HG03521 (cell line): ENCODE measurements around the gene TENM4.

Experiments
- ATAC-seq: cut with Tn5 transposase; IDR thresholded peaks from one replicate; pipeline ENCODE4 v1.9.1; 2021; ENCODE audit warnings: mild to moderate bottlenecking, moderate library complexity; ENCODE audit not compliant: unreplicated experiment

The TENM4 gene

DNA sequence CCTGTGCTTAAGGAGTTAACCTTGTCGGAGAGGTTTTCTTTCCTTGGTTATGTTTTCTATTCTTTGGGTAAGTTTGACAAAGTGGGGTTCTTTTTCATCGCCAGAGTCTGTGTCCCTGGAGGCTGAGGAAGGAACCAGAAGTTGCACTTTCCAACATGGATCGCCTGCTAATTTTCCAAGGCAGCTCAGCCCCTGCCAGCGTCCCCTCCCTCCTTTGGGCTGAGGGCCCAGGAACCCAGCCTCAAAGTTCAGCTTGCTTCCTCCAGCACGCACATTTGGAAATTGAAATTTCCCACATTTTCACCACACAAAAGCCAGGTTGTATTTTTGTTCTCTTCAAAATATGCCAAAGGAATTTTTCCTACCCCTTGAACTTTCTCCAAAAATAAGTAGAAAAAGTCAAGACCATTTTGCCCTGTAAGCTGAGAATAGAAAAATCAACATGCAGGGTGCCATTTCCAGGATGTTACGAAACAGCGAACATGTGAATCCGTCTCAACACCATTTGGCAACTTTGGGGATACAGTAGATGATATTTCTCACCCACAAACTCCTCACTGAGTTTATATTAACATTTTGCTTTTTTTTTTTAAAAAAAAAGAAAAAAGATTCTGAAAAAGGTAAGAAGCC is 343.5 kb downstream of the TENM4 start:
- ATAC-seq, result no peak

GRCh38 chr11:79095424-79095823 is 345.4 kb downstream of the TENM4 start:
- no peak for ATAC-seq

DNA sequence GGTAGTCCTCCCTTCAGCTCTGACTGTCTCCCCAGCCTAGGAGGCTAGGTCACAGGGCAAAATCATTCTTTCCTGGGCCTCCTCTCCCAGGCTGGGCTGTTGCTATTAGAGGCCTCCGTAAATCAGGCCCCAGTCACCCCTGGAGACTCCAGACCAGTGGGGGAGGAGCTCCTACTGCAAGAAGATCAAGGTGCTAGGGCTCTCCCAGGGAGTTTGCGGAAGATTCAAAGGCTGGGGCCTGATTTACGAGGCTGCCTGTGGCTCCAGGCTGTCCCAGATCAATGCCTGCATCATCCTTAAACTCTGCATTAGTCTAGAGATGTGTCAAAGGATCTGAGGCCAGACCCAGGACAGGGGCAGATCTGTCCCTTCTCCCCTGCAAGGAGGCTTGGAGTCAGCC is 346.2 kb downstream of the TENM4 start:
- ATAC-seq, result no peak

DNA sequence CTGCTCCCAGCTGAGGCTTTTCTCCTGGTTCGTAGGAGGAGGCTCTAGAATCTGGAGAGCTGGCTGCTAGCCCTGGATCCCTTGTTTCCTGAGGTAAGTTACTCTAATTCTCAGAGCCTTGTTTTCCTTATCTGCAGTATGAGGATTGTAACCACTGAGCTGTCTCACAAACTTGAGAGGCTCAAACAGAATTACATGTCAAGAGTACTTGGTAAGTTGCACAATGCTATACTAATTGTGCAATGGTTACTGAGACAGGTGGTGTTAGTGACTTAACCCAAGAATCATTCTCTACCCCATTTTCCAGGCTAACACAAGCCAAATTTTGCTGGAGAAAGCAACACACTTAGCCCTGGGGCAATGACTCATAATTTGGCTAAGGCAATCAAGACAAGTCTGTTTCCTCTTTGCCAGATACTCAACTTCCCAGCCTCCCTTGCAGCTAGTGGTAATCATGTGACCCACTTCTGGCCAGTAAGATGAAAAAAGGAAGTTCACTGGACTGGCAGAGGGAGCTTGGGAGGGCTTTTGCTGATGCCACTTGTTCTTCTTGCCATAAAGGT is 348.0 kb downstream of the TENM4 start:
- no peak for ATAC-seq

- no peak for ATAC-seq
Observed at GRCh38 chr11:79090191-79090705, 350.6 kb downstream of the TENM4 start.

DNA sequence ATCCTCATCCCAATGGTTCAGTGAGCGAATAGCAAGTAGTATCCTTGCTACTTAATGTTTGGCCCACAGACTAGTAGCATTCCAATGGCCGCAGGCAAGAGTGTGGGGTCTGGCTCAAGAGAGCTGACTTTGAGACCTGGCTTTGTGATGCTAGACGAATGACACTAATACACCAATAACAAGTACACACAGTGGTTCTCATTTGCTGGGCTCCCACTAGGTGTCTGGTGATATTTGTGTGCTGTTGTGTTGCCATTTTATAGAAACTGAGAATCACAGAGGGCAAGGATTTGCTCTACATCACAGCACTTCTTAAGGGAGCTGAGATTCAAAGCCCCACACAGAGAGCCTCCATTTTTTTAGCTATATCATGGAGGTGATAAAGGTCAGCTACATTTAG is 351.2 kb downstream of the TENM4 start:
- no peak for ATAC-seq

- ATAC-seq, result no peak
Observed at GRCh38 chr11:79088967-79089366, 351.9 kb downstream of the TENM4 start.

DNA sequence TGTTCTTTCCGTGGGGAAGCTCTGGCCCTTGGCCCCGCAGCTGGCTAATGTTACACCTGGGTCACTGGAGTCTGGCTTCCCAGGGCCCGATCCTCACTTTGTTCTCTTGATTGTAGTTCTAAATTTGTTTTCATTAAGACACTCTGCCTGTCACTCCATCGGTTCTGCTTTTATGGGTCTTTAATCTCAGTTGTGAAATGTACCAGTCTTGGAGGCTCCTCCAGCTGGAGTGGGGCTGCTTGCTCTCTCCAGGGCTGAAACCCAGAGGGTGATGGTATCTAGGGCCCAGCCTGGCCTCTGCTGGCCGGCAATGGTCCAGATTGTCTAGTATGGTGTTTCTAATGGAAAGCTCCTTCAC is 352.9 kb downstream of the TENM4 start:
- no peak for ATAC-seq

DNA sequence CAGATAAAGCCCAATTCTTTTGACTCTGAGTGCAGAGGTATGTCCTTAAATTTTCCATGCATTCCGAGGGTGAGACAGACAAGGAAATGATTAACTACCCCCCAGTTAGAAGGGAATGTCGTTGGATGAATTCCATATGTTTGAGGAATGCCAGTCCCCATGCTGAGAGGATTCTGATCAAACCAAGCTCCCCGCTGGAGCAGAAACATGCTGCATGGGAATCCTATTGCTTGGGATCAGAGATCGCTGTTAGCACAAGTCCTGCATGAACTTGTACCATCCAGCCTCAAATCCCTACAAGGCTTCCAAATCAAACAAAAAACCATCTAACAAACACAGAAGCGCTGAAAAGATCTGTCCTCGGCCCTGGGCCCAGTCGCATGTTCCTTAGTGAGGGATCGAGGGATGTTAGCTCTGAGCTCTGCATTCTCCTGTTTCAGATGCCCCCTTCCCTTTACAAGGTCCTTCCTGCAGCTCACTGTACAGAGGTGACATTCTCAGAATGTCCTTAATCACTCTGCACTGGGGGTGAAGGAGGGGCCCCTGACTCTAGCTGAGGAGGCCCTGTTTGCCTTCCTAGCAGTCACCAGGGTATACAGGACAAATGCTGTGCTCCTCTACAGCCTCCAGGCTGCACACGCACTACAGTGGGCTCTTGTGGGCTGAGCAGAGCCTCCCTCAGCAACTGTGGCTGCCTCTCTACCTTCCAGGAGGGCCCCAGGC is 353.4 kb downstream of the TENM4 start:
- ATAC-seq, result no peak

- ATAC-seq, result no peak
Observed at GRCh38 chr11:79086056-79086455, 354.8 kb downstream of the TENM4 start.

GRCh38 chr11:79084382-79084781 is 356.4 kb downstream of the TENM4 start:
- no peak for ATAC-seq

DNA sequence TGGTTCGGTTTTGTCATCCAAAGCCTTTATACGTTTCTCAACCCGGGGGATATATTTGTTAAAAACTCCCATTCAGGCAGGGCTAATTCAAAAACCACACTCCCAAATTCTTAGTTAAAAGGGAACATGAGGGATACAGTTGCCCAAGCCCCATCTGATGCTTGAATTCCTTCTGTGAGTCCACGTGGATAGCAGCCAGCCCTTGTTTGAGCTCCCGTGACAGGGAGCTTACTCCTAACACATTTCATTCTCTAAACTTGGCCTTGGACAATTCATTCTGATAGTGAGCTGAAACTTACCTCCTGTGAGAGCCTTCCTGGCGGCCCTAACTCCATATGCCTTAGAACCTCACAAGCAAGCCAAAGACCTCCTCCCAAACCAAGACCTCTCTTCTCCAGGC is 357.5 kb downstream of the TENM4 start:
- no peak for ATAC-seq

GRCh38 chr11:79082907-79083306 is 357.9 kb downstream of the TENM4 start:
- ATAC-seq, result no peak

GRCh38 chr11:79082280-79082679 is 358.6 kb downstream of the TENM4 start:
- ATAC-seq, result no peak

DNA sequence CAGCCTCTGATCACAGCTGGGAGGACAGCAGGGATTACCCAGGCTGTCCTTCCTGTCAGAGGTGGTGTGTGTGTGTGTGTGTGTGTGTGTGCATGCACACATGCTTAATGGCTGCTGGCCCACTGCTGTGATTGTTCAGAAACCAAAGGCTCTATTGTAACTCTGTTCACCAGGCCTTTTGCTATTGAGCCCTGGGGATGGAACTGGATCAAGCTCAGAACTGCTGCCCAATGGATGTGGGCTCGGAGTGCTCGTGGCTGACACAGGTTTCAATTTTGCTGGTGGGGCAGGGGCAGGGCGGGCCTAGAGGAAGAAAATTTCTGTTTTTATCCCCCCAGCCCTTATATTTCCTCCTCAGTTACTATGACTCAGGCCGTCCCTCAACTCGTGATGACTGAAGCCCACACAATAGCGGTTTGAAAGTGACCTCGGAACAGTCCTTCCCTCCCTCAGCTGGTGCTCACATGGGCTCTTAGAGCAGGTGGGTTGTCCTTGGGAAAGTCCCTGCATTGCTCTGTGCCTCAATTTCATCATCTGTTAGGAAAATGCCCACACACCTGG is 359.3 kb downstream of the TENM4 start:
- ATAC-seq, result no peak

DNA sequence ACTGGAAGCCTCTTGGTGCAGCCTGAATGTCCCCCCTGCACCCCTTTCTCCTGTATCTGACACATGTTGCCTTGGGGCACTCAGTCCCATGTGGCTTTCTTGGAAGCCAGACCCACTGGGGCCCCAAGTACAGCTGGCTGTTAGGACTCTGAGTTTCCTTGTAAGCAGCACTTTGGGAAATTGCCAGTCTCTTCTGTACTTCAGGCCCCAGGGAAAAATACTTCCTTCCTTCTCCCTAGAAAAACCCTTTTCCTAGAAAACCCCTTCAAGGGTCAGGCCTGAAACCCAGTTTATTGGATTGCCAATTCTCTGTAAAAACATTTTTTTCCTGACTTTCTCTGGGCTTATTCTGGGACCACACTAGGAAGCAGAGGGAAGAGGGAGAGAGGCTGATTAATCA is 360.3 kb downstream of the TENM4 start:
- no peak for ATAC-seq

DNA sequence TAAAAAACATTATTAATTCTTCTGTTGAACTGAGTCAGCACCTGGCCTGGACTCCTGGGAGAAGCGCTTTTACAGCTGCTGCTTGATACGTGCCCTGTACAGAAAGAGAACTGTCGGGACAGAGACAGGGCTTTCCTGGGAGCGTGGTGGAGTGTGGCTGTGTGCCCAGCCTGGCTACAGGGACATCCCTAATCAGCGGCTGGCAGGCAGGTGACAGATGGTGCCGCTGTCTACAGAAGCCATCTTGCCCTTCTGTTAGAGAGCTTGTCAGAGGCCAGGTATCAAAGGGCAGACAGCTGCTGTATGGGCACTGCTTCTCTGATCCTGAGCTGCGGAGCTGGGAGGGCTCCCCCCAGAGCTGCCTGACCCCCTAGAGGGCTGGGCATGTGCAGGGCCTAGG is 361.8 kb downstream of the TENM4 start:
- ATAC-seq, result no peak

DNA sequence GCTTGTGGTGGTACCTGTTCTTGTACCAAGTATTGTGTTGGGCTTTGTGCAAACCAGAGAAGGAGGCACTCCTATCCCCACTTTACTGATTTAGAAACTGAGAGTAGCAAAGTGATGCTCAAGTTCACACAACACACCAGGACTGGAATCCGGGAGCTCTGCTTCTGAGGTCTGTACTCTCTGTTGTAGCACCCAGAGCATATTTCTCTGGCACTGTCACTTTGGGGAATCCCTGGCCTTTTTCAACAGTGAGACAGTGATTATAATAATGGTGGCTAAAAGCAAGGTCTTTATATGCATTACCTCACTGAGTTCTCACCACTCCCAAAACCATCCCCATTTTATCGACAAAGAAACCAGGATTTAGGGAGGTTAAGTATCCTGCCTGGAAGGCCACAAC is 362.4 kb downstream of the TENM4 start:
- no peak for ATAC-seq

GRCh38 chr11:79077702-79078330 is 363.0 kb downstream of the TENM4 start:
- ATAC-seq, result no peak

GRCh38 chr11:79076526-79077115 is 364.2 kb downstream of the TENM4 start:
- ATAC-seq, result no peak

DNA sequence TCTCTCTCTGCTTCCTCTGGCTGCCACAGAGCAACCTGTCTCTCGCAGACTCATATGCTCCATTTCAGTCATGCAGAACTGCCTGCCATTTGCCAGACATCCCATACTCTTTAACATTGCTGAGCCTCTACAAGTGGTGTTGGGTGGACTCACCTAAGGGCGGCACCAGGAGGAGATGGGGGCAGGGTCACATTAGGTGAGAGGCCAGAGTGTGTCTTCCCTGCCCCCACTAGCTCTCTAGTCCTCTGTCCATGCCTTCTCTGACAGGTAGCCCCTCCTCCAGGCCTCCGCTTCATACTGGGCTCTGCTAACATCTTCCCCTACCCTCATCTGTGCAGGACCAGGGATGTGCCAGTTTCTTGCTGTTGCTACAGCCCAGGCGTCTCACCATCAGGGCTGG is 366.3 kb downstream of the TENM4 start:
- ATAC-seq, result no peak
